Activated CD4-positive, alpha-beta T cell treated with anti-CD3 and anti-CD28 coated beads, Interleukin-2, amount 50 U/mL, for 16 hours (primary cell): ENCODE data around the gene GABRG3.
A peak's percentile ranks its signal among the peaks of the same experiment; 100 is the strongest.
"Not testable (repeated sequence)": the region's sequence is repeated elsewhere in the genome, so short reads cannot be mapped to it uniquely, and the experiment has no call there.

ENCODE experiments used
- DNase-seq: peaks from one replicate; pipeline ENCODE4 v3.0.0-alpha.2; 2020

GABRG3 gene

GRCh38 chr15:27003003-27003402 lies 32.0 kb downstream of the GABRG3 start:
- DNase-seq, result not testable (repeated sequence)

DNA sequence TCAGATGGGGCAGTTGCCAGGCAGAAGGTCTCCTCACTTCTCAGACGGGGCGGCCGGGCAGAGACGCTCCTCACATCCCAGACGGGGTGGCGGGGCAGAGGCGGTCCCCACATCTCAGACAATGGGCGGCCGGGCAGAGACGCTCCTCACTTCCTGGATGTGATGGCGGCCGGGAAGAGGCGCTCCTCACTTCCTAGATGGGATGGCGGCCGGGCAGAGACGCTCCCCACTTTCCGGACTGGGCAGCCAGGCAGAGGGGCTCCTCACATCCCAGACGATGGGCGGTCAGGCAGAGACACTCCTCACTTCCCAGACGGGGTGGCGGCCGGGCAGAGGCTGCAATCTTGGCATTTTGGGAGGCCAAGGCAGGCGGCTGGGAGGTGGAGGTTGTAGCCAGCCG lies 33.2 kb downstream of the GABRG3 start:
- DNase-seq, result not testable (repeated sequence)

- peak; percentile 66 for DNase-seq
Measured at GRCh38 chr15:27017168-27017809, 46.3 kb downstream of the GABRG3 start.

GRCh38 chr15:27019687-27020086 lies 48.7 kb downstream of the GABRG3 start:
- DNase-seq, result no peak

GRCh38 chr15:27025481-27025966 lies 54.5 kb downstream of the GABRG3 start:
- no peak for DNase-seq

GRCh38 chr15:27027229-27027628 lies 56.2 kb downstream of the GABRG3 start:
- no peak for DNase-seq

- DNase-seq, result no peak
Measured at GRCh38 chr15:27028858-27029477, 58.0 kb downstream of the GABRG3 start.

DNA sequence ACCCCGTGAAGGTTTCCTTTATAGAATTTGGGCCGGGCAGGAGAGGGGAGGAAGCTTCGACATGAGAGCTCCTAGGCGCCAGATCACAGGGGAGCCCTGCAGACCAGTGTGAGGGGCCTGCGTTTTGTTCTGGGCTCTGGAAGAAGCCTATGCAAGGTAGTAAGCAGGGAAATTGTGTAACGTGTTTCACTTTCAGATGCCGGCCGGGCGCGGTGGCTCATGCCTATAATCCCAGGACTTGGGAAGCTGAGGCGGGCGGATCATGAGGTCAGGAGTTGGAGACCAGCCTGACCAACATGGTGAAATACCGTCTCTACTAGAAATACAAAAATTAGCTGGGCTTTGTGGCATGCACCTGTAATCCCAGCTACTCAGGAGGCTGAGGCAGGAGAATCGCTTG lies 65.2 kb downstream of the GABRG3 start:
- DNase-seq, result no peak

DNA sequence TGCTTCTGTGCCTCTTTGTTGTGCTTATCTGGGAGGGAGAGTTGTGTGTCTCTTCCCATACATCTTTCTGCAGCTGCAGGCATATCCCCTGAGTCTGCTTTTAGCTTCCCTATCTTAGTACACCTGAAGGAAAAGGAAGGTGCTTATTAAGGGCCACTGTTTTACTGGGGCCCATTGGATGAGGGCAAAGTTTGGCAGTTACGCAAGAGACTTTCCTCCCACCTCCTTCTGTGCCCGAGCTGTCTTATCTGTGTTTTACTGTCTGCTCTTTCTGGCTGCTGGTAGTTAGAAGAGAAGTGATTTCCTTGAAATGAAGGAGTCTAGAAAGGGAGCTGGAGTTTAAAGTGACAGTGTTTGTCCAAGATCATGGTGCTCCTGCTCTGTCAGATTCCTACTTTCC lies 66.5 kb downstream of the GABRG3 start:
- DNase-seq, result no peak

DNA sequence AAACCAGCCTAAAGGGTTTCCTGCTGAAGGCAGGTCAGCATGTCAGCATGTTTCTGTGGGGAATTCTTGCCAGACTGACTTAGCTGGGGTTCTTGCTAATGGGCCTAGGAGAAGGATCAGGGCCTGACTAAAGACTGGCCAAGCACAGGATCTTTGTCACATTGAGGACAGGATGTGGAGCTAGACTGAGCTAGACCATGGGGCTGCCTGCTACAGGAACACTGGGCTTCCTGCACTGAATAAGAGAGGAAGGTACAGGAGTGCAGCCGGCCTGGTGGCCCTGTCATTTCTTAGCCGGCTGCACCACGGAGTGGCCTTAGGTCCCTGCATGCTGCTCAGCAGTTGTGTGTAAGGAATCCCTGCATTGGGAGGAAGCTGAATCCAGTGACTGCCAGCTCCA lies 68.2 kb downstream of the GABRG3 start:
- no peak for DNase-seq

- DNase-seq, result no peak
Measured at GRCh38 chr15:27042230-27042629, 71.2 kb downstream of the GABRG3 start.

GRCh38 chr15:27042646-27043045 lies 71.7 kb downstream of the GABRG3 start:
- DNase-seq, result no peak

GRCh38 chr15:27043770-27044169 lies 72.8 kb downstream of the GABRG3 start:
- no peak for DNase-seq

- DNase-seq, result no peak
Measured at GRCh38 chr15:27045796-27046195, 74.8 kb downstream of the GABRG3 start.

GRCh38 chr15:27046880-27047279 lies 75.9 kb downstream of the GABRG3 start:
- no peak for DNase-seq

- no peak for DNase-seq
Measured at GRCh38 chr15:27050163-27050562, 79.2 kb downstream of the GABRG3 start.

DNA sequence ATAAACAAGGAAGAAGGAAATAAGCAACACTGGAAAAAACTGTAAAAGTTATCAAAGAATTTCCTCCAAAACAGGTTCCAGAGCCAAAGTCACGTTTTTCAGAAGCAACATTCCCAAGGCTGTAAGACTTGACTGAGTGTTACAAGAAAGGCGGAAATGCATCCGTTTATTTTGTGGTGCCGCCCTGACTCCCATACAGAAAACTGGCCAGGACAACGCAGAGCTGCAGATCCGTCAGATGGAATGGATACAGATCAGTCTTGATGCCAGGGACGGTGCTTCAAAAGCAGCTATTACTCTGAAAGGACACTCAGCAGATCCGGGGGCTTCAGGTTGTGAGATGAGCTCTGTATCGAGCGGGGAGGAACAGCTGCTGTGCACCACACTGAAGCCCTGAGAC lies 83.4 kb downstream of the GABRG3 start:
- DNase-seq, result no peak

DNA sequence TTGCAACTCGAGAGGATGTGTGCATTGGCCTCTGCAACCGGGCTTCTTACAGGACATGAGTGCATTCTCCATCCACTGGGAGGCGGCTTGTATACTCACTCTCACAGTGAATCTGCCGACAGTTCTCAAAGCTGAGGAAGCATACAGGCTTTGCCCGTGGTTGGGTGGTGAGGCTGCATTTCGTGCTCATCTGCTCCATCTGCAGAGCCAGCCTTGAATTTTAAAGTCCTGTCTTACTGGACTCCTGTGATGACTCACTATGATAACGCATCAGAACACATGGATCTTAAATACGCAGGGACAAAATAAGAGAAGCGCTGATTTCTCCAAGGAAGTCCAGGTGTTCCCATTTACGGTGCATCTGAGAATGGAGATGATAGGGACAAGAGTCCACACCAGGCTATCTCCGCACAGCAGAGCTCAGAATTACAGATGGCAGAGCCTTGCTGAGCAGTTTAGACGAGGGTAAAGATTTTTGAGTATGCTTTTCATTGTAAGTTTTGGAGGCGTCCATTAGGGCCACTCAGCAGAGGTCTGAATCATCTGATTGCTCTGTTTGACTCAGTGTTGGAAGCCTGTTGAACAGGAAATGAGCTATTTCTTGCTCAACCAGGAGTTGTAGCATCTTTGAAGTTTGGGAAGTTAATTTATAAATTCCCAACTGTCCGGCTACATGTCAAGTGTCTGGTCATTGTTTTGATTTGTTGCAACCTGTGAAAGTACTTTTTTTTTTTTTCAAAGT lies 87.1 kb downstream of the GABRG3 start:
- DNase-seq, result no peak

- DNase-seq, result no peak
Measured at GRCh38 chr15:27058939-27059338, 88.0 kb downstream of the GABRG3 start.

DNA sequence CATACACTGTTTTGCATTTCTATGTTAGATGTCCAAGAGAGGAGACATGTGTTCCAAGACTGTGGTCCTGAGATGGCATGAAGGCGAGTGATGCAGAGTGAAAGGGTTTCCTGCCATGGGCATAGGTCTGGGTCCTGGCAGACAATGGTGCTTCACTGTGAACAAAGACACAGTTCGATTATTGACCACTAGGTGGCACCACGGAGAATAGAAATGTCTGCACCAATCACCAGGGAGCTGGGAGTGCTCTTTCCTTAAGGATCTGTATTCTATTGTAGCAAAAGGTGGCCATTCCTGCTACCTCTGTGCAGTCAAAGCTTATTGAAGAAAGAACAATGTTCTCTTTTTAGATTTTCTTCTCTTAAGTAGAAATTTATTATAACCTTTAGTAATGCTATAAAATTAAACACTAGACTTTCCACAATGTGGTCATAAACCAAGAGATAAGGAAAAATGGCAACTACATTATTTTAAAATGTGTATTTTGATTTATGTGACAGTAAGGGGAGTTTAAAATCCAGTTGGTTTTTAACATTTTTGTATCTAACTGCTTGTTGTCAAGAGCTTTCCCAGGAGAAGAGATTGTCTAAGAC lies 88.7 kb downstream of the GABRG3 start:
- peak; percentile 51 for DNase-seq

DNA sequence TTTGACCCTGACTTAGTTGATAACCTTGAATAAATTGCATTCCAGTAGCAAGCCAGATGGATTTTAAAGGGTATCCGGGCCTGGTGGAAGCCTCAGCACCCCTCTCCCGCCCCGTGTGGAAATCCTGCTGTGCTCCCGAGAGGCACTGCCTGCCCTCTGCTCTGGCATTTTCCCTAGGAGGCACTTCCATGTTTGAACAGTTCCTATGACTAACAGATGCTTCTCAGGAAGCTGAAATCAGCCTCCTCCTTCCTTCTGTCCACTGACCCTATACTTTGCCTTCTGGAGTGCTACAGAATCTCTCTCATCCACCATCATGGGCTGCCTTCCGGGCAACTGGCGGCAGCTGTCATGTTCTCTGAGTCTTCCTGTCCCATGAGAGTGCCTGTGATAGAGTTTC lies 90.8 kb downstream of the GABRG3 start:
- no peak for DNase-seq

GRCh38 chr15:27062951-27063350 lies 92.0 kb downstream of the GABRG3 start:
- DNase-seq, result no peak

DNA sequence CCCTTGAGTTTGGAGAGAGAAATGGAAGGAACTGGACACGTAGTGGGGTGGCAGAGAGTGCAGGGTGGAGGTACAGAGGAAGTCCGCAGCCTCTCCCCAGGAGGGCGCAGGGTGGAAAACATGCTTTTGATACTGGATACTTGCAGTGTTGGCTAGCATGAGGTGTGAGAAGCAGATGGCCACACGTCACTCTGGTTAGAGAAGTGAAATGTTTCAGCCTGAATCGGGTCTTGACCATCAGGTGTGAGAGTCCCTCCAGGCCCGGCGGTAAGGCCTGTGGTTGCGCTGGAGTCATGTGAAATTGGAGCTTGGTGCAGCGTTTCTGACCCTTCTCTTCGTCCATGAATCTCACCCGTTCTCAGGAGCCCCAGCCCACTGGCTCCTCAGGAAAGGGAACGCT lies 93.1 kb downstream of the GABRG3 start:
- no peak for DNase-seq

DNA sequence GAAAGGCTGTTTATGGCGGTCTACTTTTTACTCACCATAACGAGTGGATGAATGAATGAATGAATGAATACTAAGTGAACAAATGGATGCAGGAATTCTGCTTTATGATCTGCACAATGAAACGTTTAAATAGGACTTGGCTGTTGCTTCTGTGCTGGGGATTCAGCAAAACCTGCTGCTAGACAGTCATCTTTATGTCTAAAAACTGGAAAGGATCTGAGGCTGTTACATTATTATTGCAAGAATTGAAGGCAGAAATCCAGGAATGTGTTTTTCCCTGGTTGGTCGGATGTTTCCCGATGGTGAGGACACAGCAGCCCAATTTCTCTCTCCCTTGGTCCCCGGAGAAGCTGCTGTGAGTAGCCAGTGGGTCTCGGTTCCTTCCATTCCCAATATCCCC lies 94.2 kb downstream of the GABRG3 start:
- no peak for DNase-seq
